ENCODE data around the gene SLC4A2.
"Not testable (repeated sequence)": the region's sequence is repeated elsewhere in the genome, so short reads cannot be mapped to it uniquely, and the experiment has no call there.

Gene SLC4A2

GRCh38 chr7:151024435-151025056, 34.8 kb upstream of the SLC4A2 start, which contains the start of gene ATG9B:
TSS of gene ATG9B (minus strand) at chr7:151024494. CDS start at chr7:151024423, 71 bp downstream.
- DNase-seq = no peak

- DNase-seq = no peak
Measured at GRCh38 chr7:151025924-151026671, 33.3 kb upstream of the SLC4A2 start.

- DNase-seq = not testable (repeated sequence)
Measured at GRCh38 chr7:151026771-151027727, 32.3 kb upstream of the SLC4A2 start.

GRCh38 chr7:151027728-151028130, 31.7 kb upstream of the SLC4A2 start:
- not testable (repeated sequence) for DNase-seq

- peak; percentile 97 for DNase-seq
Measured at GRCh38 chr7:151028131-151028947, 31.1 kb upstream of the SLC4A2 start, which contains the start of gene ABCB8. TSS of gene ABCB8 (plus strand) at chr7:151028450. CDS start at chr7:151028516, 66 bp downstream.

- no peak for DNase-seq
Measured at GRCh38 chr7:151028948-151029501, 30.4 kb upstream of the SLC4A2 start.

- no peak for DNase-seq
Measured at GRCh38 chr7:151031011-151031410, 28.4 kb upstream of the SLC4A2 start.

- DNase-seq = no peak
Measured at GRCh38 chr7:151032936-151033863, 26.2 kb upstream of the SLC4A2 start.

GRCh38 chr7:151033864-151034249, 25.5 kb upstream of the SLC4A2 start:
- DNase-seq = no peak

GRCh38 chr7:151034312-151035025, 24.9 kb upstream of the SLC4A2 start:
- DNase-seq = no peak

GRCh38 chr7:151035026-151035717, 24.2 kb upstream of the SLC4A2 start:
- no peak for DNase-seq

- DNase-seq = no peak
Measured at GRCh38 chr7:151035902-151036301, 23.5 kb upstream of the SLC4A2 start.

- no peak for DNase-seq
Measured at GRCh38 chr7:151038951-151039849, 20.2 kb upstream of the SLC4A2 start.

GRCh38 chr7:151039850-151040548, 19.4 kb upstream of the SLC4A2 start:
- DNase-seq = no peak

- no peak for DNase-seq
Measured at GRCh38 chr7:151040616-151041375, 18.6 kb upstream of the SLC4A2 start.

GRCh38 chr7:151043449-151043848, 15.9 kb upstream of the SLC4A2 start:
- not testable (repeated sequence) for DNase-seq

GRCh38 chr7:151043959-151044358, 15.4 kb upstream of the SLC4A2 start:
- DNase-seq = no peak

Data from activated effector memory CD4-positive, alpha-beta T cell treated with Interleukin-2 at 50 U/mL for 16 hours (primary cell).